ENCODE data around the gene RCN1.

The RCN1 gene

GRCh38 chr11:32088117-32088941 lies 2.5 kb upstream of the RCN1 start:
- H3K4me3 ChIP-seq (replicated peaks; ENCODE audit: low read depth, low read length), result 0 out of 2 replicates have a peak overlapping the region, but pooled peaks have one; percentile 4
- TF ChIP-seq CTCF (IDR thresholded peaks at IDR 0.05; ENCODE audit: low read depth, low read length, missing control alignments), result no peak
- peak; percentile 60 for DNase-seq (ENCODE audit: extremely low read depth, low read depth)

DNA sequence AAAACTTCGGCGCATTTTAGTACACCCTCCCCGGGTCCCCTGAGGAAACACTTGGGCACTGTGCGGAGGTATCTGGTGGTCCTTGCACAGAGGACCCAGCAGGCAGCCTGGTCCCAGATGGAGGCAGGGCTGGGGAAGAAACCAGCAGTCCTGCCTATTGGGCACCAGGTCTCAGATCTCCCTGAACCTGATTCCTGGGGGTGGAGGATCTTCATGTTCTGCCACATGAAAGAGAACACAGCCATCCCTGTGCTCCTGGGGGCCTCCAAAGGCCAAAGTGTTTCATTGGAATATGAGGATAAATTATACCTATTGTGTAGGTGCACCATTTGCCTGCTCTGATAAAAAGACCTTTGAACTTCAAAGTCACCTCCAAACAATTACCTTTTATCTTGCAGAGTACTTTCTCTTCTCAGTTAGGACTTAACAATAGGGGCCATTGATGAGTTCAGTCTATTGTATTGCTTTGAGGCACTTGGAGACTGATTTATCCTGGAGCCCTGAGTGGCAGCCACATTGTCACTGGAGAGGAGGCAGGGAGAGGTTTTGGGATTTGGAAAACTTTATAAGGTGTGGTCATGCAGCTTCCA lies 1.8 kb downstream of the RCN1 start:
- no peak for TF ChIP-seq CTCF (IDR thresholded peaks at IDR 0.05; ENCODE audit: low read depth, low read length, missing control alignments)
- DNase-seq (ENCODE audit: extremely low read depth, low read depth), result no peak
- peak overlapping the region; percentile 84 for H3K4me3 ChIP-seq (replicated peaks; ENCODE audit: low read depth, low read length)

DNA sequence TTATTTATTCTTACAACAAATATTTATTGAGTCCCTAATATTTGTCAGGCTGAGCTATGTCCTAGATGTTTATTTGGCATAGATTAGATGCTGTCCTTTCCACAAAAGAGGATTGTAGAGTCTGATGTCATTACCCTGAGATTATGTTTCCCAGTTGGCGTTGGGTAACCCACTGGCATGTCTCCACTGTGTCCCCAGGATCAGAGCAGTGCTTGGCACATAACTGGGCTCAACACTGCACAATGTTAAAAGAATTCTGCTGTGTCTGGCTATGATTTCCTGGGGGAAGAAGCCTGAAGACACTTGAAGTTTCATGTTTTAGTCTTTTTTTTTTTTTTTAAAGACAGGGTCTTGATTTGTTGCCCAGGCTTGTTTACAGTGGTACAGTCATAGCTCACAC lies 4.0 kb downstream of the RCN1 start:
- DNase-seq (ENCODE audit: extremely low read depth, low read depth), result no peak
- TF ChIP-seq CTCF (IDR thresholded peaks at IDR 0.05; ENCODE audit: low read depth, low read length, missing control alignments), result no peak
- no peak overlapping the region for H3K4me3 ChIP-seq (replicated peaks; ENCODE audit: low read depth, low read length)

- DNase-seq (ENCODE audit: extremely low read depth, low read depth), result no peak
- no peak overlapping the region for H3K4me3 ChIP-seq (replicated peaks; ENCODE audit: low read depth, low read length)
- no peak for TF ChIP-seq CTCF (IDR thresholded peaks at IDR 0.05; ENCODE audit: low read depth, low read length, missing control alignments)
These were observed 7.4 kb downstream of the RCN1 start for GRCh38 chr11:32098142-32098903.

- no peak for DNase-seq (ENCODE audit: extremely low read depth, low read depth)
- no peak for TF ChIP-seq CTCF (IDR thresholded peaks at IDR 0.05; ENCODE audit: low read depth, low read length, missing control alignments)
- H3K4me3 ChIP-seq (replicated peaks; ENCODE audit: low read depth, low read length), result no peak overlapping the region
These were observed 8.6 kb downstream of the RCN1 start for GRCh38 chr11:32099516-32099915.

GRCh38 chr11:32100495-32100894 lies 9.6 kb downstream of the RCN1 start:
- no peak for DNase-seq (ENCODE audit: extremely low read depth, low read depth)
- TF ChIP-seq CTCF (IDR thresholded peaks at IDR 0.05; ENCODE audit: low read depth, low read length, missing control alignments), result no peak
- no peak overlapping the region for H3K4me3 ChIP-seq (replicated peaks; ENCODE audit: low read depth, low read length)

Data from HFF-Myc (cell line).